HG03378 (cell line): ENCODE results near the gene PRKAB1.

Experiments used
- ATAC-seq: cut with Tn5 transposase; IDR thresholded peaks from one replicate; pipeline ENCODE4 v1.9.1; 2021; ENCODE audit warnings: mild to moderate bottlenecking, moderate library complexity; ENCODE audit not compliant: unreplicated experiment

The PRKAB1 gene

GRCh38 chr12:119710374-119710964 is 42.5 kb downstream of the PRKAB1 start:
- no peak for ATAC-seq

GRCh38 chr12:119710965-119711551 is 43.1 kb downstream of the PRKAB1 start:
- ATAC-seq = no peak

GRCh38 chr12:119711693-119712092 is 43.8 kb downstream of the PRKAB1 start:
- no peak for ATAC-seq

DNA sequence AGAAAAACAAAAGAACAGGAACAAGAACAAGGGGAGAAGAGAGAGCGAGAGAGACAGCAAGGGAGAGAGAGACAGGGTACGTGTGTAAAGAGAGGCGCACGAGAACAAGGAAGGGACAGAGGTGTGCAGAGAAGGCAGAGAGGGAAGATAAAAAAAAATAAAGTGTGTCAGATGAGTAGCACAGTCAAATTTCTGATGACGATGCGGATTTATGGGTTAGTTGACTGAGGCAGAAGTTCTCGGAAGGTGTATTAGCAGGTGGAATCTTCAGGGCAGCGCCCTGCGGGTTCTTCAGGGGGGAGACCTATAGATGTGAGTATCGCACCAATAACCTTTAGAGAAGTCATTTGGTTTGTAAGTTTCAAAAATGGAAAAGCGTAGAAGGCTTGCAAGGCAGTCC is 44.8 kb downstream of the PRKAB1 start:
- no peak for ATAC-seq

DNA sequence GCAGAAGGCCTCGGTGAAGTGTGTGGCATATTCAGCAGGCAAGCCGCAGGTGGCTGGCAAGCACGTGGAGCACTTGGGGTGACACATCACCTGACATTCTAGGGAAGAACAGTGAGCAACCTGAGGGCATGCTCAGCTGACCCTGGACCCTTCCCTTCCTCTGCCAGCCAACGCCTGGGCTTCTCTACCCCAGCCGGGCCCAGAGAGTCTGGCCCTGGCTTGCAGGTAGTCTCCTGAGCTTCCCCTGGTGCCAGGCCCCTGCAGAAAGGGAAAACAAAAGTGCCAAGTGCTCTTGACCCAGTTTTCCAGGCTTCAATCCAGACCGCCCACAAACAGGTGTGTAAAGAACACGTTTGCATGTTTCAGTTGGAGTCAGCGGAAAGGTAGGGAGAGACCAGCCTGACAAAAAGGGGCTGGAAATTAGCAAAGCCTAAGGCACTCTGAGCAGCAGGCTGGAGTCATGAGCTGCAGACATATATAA is 45.7 kb downstream of the PRKAB1 start:
- no peak for ATAC-seq

GRCh38 chr12:119714614-119715267 is 46.8 kb downstream of the PRKAB1 start:
- no peak for ATAC-seq

GRCh38 chr12:119715268-119715620 is 47.3 kb downstream of the PRKAB1 start:
- ATAC-seq = no peak

- no peak for ATAC-seq
Measured at GRCh38 chr12:119718141-119718540, 50.2 kb downstream of the PRKAB1 start.

DNA sequence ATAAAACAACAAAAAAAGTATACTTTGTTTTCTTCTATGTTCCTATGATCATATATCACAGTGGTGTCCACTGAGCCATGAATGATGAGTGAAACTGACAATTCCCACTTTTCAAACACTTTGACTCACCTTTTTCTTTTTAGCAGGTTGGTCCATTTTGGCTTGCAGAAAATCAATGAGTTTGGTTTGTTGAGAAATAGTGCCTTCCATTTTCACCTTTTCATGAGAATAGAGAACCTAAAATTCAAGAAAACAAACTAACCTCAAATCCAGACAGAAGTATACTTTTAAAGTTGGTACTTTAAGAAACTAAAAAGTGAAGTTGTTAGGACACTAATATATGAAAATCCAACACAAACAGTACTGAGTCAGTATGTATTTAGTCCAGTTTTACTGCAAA is 52.4 kb downstream of the PRKAB1 start:
- no peak for ATAC-seq

DNA sequence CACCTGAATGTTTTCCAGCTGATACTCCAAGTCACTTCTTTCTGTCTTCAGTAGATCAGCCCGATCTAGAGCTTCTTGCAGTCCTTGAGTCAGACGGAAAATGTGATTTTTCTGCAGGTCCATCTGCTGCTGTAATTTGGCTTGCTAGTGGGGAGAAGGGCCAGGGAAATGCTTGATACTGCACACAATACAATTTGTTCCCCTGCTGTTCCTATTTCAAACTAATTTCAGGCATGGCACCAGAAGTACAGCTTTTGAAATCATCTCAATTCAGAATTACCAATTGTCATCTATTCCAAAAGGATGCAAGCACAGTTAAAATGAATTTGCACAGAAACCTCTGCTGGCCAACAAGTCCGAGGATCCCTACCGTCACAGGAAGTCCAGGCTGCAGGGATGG is 53.4 kb downstream of the PRKAB1 start:
- no peak for ATAC-seq

DNA sequence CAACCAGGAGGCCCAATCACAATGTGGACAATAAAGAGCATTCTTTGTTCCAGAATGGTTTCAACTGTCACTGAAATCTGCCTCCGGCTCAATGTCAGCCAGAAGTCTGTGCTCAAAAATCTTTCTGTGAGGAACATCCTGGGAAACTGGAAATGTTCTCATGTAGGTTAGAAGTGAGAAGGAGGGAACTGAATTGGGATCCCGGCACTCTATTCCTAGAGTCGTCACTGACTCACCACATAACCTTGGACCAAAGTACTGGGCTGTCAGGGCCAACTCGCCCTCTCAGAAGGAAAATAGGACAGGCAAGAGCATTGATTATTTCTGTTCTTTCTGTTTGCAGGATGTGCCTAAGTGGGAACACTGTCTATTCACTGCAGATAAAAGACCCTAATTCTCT is 57.6 kb downstream of the PRKAB1 start:
- ATAC-seq = no peak

GRCh38 chr12:119727600-119728443 is 59.9 kb downstream of the PRKAB1 start:
- ATAC-seq = no peak

- no peak for ATAC-seq
Measured at GRCh38 chr12:119728444-119728745, 60.5 kb downstream of the PRKAB1 start.

DNA sequence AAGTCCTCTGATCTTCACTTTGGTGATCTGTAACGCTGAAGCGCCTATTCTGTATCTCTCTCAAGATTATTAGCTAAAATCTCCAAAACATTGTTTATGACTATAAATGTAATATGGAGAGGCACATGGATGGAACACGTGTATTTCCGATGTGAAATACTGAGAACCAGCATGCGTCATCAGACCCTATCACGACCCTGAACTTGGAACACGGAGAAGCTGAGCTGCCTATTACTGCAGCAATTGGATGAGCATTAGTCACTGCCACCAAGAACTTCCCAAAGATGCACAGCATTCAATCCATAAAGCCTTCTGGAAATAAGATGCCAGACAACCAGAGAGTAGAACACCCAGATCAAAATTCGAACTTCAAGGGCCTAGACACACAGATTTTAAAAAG is 61.9 kb downstream of the PRKAB1 start:
- ATAC-seq = no peak

DNA sequence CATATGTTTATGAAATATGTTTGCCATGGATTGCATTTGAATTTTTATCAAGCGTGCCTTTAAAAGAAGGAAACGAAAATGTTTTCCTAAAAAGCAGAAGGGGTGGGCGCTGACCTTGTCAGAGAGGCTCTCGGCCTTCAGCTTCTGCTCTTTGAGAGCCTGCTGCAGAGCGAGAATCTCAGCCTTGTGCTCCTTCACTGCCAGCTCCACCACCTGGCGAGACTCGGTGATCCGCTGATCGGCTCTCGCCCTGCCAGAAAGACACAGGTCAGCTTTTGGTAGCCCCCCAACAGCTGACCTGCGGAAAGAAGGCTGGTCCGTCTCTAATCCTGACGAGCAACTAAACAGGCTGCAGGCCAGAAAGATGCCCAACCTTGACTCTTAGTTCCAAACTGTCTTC is 62.4 kb downstream of the PRKAB1 start:
- ATAC-seq = no peak
